Activated T-helper 1 cell treated with anti-CD3 and anti-CD28 coated beads, Interleukin-2, amount 50 U/mL, for 16 hours (primary cell): ENCODE measurements around the gene USF2.

Experiments used
- DNase-seq, 2 donors: peaks; one replicate each; pipeline ENCODE4 v3.0.0-alpha.2; 2020; ENCODE audit warnings: low read depth in 1 of 2, low spot score in 1 of 2

Gene USF2

DNA sequence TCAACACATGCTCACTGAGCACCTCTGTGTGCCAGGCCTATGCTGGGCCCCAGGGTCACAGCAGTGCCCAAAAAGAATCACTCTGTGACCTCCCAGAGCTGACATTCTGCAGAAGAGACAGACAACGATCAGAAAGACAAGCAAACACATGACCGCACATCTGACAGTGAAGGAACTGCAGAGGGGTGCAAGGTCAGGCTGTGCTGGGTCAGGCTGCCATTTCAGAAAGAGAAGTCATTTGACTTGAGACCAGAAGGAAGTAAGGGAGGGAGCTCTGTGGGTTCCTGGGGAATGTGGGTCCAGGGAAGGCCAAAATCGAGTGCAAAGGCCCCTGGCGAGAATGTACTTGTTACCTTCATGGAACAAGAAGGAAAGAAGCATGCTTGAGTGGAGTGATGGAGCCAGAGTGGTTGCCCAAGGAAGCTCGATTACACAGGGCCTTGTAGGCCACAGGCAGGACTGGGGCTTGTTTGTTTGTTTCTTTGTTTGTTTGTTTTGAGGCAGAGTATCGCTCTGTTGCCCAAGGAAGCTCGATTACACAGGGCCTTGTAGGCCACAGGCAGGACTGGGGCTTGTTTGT lies 48.8 kb downstream of the USF2 start:
- DNase-seq: no peak

DNA sequence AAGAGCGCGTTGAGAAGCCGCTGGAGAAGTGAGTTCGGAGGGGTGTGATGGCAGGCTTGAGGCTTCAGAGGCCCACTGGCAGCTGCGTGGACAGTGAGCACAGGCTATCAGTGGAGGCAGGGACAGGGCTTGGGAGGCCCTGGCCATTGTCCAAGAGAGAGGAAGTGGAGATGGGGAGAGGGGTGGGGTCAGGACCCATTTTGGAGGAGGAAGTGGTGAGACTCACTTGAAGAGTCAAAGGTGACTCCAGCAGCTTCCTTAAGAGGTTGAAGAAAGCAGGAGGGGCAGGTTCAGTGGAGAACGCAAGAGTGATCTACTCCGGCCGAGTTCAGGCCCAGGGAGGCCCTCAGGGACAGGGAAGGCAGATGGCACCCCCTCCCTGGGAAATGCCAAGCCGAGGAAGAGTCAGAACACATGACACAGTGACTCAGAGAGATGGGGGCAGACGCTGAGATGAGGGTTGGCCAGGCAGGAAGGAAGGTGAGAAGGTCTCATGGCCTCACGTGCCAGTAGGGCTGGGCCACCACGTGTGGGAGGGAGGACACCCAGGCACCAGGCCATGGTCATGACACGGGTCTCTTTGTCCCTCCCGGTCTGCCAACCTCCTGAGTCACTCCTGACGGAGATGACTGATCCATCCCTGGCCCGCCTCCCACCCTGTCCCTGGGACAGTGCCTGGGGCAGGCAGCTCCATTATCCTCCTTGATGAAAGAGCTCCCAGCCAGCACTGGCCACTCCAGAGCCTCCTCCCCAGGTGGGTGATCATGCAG lies 50.1 kb downstream of the USF2 start:
- DNase-seq: no peak

DNA sequence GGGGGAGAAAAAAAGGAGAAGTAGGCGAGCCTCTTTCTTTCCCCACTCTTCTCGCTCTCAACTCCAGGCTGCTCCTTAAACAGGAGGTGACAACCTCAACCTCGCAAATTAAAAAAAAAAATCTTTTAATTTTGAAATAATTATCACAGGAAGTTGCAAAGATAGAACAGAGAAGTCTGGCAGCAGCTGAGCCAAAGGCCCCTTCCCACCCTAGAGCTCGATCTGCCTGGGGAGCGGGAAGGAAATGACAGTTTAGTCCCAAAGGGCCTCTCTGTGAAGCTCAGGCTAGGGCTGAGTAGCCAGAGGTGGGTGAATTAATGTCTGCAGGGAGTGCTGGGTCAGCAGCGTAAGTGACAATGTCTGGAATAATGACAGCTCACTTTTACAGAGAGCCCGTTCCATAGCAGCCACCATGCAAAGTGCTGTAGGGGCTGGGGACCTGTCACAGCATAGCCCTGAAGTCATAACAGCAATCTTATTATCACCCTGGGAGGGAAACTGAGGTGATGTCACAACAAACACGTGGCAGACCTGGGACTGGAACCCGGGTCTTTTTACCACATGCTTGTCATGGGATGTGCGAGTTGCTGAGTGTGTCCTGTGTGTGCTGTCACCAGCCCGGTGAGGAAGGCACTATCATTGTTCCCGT lies 51.4 kb downstream of the USF2 start:
- no peak for DNase-seq

DNA sequence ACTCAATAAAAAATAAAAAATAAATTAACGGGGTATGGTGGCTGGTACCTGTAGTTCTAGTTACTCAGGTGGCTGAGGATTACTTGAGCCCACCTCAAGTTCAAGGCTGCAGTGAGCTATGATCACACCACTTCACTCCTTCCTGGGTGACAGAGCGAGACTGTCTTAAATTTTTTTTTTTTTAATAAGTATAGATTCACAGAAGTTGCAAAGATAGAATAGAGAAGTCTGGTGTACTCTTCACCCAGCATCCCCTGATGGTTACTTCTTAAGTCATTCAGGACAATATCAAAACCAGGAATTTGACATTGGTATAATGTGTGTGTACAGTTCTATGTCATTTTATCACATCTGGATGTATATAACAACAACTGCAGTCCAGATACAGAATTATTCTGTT lies 52.5 kb downstream of the USF2 start:
- DNase-seq: no peak

DNA sequence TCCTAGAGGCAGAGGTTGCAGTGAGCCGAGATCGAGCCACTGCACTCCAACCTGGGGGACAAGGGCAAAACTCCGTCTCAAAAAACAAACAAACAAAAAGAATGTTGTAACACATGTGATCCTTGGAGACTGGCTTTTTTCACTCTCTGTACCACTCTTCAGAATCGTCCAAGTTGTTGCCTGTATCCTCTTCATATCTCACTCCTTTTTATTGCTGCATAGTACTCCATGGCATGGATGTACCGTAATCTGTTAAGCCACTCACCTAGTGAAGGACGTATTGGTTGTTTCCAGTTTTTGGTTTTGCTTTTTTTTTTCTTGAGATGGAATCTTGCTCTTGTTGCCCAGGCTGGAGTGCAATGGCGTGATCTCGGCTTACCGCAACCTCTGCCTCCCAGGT lies 53.3 kb downstream of the USF2 start:
- DNase-seq: no peak

DNA sequence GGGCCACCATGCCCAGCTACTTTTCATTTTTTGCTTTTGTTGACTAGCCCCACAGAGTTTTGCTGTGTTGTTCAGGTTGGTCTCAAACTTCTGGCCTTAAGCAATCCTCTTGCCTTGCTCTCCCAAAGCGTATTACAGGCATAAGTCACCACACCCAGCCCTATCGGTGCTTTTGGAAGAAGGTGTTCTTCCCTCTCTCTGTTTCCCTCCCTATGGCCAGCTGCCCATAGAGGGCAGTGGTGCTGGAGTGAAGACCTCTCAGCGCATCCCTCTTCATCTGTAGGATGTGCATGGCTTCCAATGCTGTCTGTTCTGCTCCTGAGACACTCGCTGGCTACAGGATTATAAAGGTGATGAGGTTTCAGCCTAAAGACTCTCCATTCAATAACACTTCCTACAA lies 58.9 kb downstream of the USF2 start:
- DNase-seq: no peak

DNA sequence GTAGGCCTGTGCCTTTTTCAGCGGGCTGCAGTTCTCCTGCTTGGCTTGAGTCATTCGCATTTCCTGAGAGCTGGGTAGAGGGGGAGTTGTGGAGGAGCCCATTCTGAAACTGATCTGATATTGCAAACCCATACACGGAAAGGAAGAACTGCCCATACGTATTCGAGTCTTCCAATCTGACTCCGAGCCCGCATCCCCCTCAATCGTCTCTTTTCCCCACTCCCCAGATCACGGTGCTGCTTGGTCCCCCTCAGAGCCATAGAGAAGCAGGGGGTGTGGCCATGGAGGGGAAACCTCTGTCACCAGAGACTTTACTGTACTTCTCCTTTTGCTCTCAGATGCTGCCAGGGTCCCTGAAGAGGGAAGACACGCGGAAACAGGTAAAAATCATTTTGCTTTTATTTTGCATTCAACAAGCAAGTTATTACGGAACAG lies 60.1 kb downstream of the USF2 start, which contains the start of gene CD22:
TSS of gene CD22 (plus strand) at position 337 of the 435 bp plus-strand sequence. CDS start 2,854 bp downstream, outside the sequence.
- DNase-seq: no peak

DNA sequence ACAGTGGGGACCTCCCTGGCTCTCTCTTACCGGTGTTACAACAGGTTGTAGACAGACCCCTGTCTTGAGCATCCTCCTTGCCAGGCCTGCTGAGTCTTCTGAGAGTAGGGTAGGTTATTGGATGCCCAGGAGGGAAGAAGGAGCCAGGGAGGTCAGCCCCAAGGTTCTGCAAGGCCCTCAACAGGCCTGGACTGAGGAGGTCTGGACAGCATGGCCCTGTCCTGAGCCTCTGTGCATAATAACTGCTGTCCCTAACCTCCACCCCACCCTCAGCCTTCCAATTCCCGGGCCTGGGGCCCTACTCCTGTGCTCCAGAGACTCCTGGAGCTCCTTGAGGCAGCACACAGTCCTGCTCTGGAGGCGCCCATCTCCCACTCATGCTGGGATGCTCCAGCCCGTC lies 60.6 kb downstream of the USF2 start:
- no peak for DNase-seq
